Chondrocyte (in vitro differentiated cells): ENCODE results near the gene CYP17A1. TPM values are rescaled to one million over a fixed set of nuclear protein-coding genes. Genes with fewer than 3 reads are reported as not detected.
"Not testable (repeated sequence)": the region's sequence is repeated elsewhere in the genome, so short reads cannot be mapped to it uniquely, and the experiment has no call there.

Experiments used
- DNase-seq: peaks from one replicate; pipeline ENCODE4 v3.0.0; 2021; ENCODE audit warnings: mixed read lengths, low spot score
- H3K27ac Mint-ChIP-seq: one replicate; pipeline ENCODE4 v1.8.0; 2021; ENCODE audit warnings: mild to moderate bottlenecking, moderate library complexity, mixed read lengths; ENCODE audit not compliant: unreplicated experiment
- H3K27me3 Mint-ChIP-seq: 2 replicates; pipeline ENCODE4 v1.8.0; 2021; ENCODE audit warnings: low read depth, mixed read lengths
- H3K36me3 Mint-ChIP-seq: 2 replicates; pipeline ENCODE4 v1.8.0; 2021; ENCODE audit warnings: low read depth, mixed read lengths
- H3K4me1 Mint-ChIP-seq: 2 replicates; pipeline ENCODE4 v1.8.0; 2021; ENCODE audit warnings: low read depth, mild to moderate bottlenecking, mixed read lengths
- H3K4me3 Mint-ChIP-seq: one replicate; pipeline ENCODE4 v1.8.0; 2021; ENCODE audit warnings: mild to moderate bottlenecking, moderate library complexity, mixed read lengths; ENCODE audit not compliant: unreplicated experiment
- H3K9me3 Mint-ChIP-seq: 2 replicates; pipeline ENCODE4 v1.8.0; 2021; ENCODE audit warnings: low read depth, mixed read lengths
- CTCF ChIP-seq: fragments of 200-600 bp; sonication (generic); IDR thresholded peaks from 2 replicates; pipeline ENCODE4 v1.5.0; 2021; ENCODE audit warnings: antibody characterized with exemption, mild to moderate bottlenecking, moderate library complexity
- total RNA-seq: library from RNA; stranded (reverse); gene quantifications from 3 replicates; pipeline ENCODE4 v1.2.1, GENCODE V29; 2021

The CYP17A1 gene
- total RNA-seq, 1 donor from 2014 or later = not detected

DNA sequence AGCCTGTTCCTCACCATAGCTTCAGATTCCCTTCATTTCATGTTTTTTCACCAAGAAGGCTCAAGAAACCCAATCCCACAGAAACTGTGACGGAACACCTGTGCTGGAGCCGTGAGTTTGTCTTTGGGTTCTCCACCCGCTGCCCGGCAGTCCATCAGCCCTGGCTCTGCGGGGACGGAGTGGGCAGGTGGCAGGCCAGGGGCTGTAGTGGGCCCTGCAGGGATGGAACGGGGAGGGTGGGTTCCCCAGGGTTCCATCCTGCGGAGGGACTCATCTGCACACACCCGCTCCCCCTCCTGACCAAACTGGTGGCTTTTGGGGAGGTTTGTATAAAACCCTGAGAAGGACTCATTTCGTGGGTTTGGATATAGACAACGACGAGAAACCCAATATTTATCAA, 15.0 kb downstream of the CYP17A1 start:
- no peak overlapping the region for H3K27ac Mint-ChIP-seq
- no peak for TF ChIP-seq CTCF
- H3K36me3 Mint-ChIP-seq = no peaks in the 10 kb centered on the region
- DNase-seq = no peak
- no peaks in the 10 kb centered on the region for H3K27me3 Mint-ChIP-seq
- H3K4me1 Mint-ChIP-seq = no peaks in the 10 kb centered on the region
- no peak overlapping the region for H3K4me3 Mint-ChIP-seq
- H3K9me3 Mint-ChIP-seq = no peaks in the 10 kb centered on the region

DNA sequence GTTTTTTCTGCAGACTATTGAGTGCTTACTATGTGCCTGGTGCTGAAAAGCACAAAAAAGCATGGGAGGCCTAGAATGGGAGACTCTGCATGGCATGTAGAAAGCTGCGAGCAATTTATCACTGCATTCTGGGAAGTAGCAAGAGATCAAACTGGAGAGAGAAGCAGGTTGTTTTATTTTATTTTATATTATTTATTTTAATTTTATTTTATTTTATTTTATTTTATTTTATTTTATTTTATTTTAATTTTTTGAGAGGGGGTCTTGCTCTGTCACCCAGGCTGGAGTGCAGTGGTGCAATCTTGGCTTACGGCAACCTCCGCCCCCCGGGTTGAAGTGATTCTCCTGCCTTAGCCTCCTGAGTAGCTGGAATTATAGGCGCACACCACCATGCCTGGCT, 17.2 kb downstream of the CYP17A1 start:
- not testable (repeated sequence) for H3K9me3 Mint-ChIP-seq, H3K4me3 Mint-ChIP-seq, DNase-seq, H3K27me3 Mint-ChIP-seq, H3K36me3 Mint-ChIP-seq, H3K27ac Mint-ChIP-seq
- peaks cover 15% of the 10 kb centered on the region for H3K4me1 Mint-ChIP-seq

- Mint-ChIP-seq H3K36me3 (peaks cover 2% of the 10 kb centered on the region), H3K4me1 (peaks cover 25% of the 10 kb centered on the region), H3K9me3 (no peaks in the 10 kb centered on the region), H3K27me3 (no peaks in the 10 kb centered on the region), H3K27ac (peak overlapping the region; percentile 42), H3K4me3 (no peak overlapping the region)
- TF ChIP-seq CTCF = no peak
- DNase-seq = no peak
Measured at GRCh38 chr10:102819054-102819453, 18.2 kb downstream of the CYP17A1 start.

DNA sequence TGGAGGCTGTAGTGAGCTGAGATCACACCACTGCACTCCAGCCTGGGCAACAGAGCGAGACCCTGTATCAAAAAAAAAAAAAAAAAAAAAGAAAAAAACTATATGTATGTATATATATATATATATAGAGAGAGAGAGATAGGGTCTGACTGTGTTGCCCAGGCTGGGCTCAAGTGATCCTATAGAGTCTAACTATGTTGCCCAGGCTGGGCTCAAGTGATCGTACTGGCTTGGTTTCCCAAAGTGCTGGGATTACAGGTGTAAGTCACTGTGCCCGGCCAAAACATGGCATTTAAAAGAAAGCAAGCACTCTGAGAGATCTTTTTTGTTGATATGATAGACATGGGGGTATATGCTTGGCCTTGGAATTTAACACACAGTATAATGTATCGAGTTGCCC, 20.0 kb downstream of the CYP17A1 start:
- no peak for DNase-seq
- Mint-ChIP-seq H3K27me3 (no peaks in the 10 kb centered on the region), H3K9me3 (no peaks in the 10 kb centered on the region), H3K4me3 (no peak overlapping the region), H3K36me3 (peaks cover 16% of the 10 kb centered on the region), H3K27ac (peak overlapping the region; percentile 12), H3K4me1 (peaks cover 41% of the 10 kb centered on the region)
- no peak for TF ChIP-seq CTCF

- TF ChIP-seq CTCF = no peak
- DNase-seq = no peak
- Mint-ChIP-seq H3K9me3 (no peaks in the 10 kb centered on the region), H3K27me3 (no peaks in the 10 kb centered on the region), H3K4me3 (peak overlapping the region; percentile 27), H3K4me1 (peaks cover 41% of the 10 kb centered on the region), H3K36me3 (peaks cover 21% of the 10 kb centered on the region), H3K27ac (peak overlapping the region; percentile 98)
Measured at GRCh38 chr10:102815790-102816549, 21.2 kb downstream of the CYP17A1 start.
